Kasumi-1 (cell line): ENCODE measurements around the gene OSCAR.
A peak's percentile ranks its signal among the peaks of the same experiment; 100 is the strongest.

Experiments used
- DNase-seq, 2 experiments: peaks; one replicate each; lab custom pipeline; 2025; lab: John Stamatoyannopoulos, UW

The OSCAR gene

GRCh38 chr19:54094426-54095000, 6.1 kb downstream of the OSCAR start:
- DNase-seq = peak; percentile 21 to 39

- no peak for DNase-seq
Measured at GRCh38 chr19:54084410-54084809, 16.2 kb downstream of the OSCAR start.

GRCh38 chr19:54081032-54081431, 19.6 kb downstream of the OSCAR start, which contains the start of gene TARM1:
TSS of gene TARM1 (minus strand) at chr19:54081365. CDS start at chr19:54081340, 25 bp downstream.
- DNase-seq = peak; percentile 44 to 51

GRCh38 chr19:54077334-54077733, 23.3 kb downstream of the OSCAR start:
- peak; percentile 89 to 95 for DNase-seq

DNA sequence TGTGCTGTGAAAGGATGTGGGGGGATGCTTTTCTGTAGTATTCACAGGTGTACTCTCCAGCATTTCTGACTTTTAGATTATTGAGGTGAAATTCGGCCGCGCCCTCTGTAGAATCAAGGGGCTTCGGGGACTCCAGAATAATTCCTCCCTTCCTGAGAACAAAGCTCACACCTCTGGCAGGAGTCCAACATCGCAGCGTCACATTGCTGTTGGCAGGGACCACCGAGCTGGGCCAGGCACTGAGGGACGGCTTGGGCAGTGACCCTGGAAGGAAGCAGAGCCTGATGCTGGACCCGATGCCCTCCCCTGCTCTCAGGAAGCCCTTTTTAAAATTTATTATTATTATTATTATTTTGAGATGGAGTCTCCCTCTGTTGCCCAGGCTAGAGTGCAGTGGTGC, 25.8 kb downstream of the OSCAR start:
- DNase-seq = no peak

GRCh38 chr19:54073829-54074228, 26.8 kb downstream of the OSCAR start:
- no peak for DNase-seq

DNA sequence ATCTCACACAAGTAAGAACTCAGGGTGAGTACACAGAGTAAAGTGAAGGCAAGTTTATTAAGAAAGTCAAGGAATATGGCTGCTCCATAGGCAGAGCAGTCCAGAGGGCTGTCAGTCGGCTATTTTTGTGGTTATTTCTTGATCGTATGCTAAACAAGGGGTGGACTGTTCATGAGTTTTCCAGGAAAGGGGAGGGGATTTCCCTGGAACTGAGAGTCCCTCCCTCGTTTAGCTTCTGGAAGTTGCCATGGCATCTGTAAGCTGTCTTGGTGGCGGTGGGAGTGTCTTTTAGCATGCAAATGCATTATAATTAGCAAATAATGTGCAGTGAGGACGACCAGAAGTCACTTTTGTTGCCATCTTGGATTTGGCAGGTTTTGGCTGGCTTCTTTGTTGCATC, 31.1 kb downstream of the OSCAR start:
- no peak for DNase-seq

- DNase-seq = peak; percentile 75 to 77
Measured at GRCh38 chr19:54063350-54064116, 37.1 kb downstream of the OSCAR start, which contains the start of gene VSTM1. TSS of gene VSTM1 (minus strand) at chr19:54063897. CDS start at chr19:54063777, 120 bp downstream.

DNA sequence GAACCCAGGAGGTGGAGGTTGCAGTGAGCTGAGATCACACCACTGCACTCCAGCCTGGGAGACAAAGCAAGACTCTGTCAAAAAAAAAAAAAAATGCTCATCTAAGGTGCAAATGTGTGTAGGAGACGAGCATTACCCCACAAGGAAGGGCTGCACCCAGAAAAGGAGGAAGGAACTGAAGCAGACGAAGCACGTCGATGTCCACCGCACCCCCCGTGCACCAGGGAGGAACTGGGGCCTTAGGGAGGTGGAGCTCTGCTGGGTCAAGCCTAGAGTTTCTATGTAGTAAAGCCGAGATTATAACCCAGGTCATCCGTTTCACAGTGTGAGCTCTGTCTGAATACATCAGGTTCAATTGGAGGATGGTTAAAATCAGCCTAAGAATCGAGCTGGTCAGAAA, 38.0 kb downstream of the OSCAR start:
- DNase-seq = peak; percentile 88 to 92

GRCh38 chr19:54047616-54048015, 53.0 kb downstream of the OSCAR start:
- DNase-seq = no peak

DNA sequence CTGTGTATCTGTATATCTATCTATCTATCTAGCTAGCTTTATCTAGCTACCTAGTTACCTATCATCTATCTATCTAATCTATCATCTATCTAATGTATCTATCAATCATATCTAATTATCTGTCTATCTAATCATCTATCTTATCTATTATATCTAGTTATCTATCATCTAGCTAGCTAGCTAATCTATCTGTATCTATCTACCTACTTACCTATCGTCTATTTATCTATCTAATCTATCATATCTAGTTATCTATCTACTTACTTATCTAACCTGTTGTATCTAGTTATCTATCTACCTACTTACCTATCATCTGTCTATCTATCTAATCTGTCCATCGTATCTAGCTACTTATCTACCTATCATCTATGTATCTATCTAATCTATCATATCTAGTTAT, 54.8 kb downstream of the OSCAR start:
- no peak for DNase-seq
